Measurements from ENCODE around the gene MRPL32.

DNA sequence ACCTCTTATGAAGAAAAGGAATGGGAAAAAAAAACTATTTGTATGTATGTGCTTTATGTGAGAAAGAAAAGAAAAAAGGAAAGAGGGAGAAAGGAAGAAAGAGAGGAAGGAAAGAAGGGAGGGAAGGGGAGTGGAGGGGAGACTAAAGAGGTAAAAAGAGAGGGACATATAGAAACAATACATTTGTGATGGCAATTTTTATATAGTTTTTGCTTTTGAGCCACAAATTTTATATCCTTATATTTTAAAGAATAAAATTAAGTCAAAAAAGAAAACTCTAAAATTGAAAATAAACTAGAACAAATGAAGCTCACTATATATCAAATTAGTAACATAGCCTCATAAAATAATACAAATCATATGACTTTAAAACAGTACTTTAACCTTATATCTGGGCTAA is 31.3 kb upstream of the MRPL32 start:
- TF ChIP-seq TOX (CRISPR knock-in tag; IDR thresholded peaks at IDR 0.05; ENCODE audit: borderline replicate concordance), result no peak
- TF ChIP-seq GLIS3 (CRISPR knock-in tag; IDR thresholded peaks at IDR 0.05), result no peak
- TF ChIP-seq ARNTL (CRISPR knock-in tag; IDR thresholded peaks at IDR 0.05; ENCODE audit: borderline replicate concordance, low read depth), result no peak
- no peak for TF ChIP-seq PPARA (CRISPR knock-in tag; IDR thresholded peaks at IDR 0.05; ENCODE audit: borderline replicate concordance)
- TF ChIP-seq, protein P1, sequence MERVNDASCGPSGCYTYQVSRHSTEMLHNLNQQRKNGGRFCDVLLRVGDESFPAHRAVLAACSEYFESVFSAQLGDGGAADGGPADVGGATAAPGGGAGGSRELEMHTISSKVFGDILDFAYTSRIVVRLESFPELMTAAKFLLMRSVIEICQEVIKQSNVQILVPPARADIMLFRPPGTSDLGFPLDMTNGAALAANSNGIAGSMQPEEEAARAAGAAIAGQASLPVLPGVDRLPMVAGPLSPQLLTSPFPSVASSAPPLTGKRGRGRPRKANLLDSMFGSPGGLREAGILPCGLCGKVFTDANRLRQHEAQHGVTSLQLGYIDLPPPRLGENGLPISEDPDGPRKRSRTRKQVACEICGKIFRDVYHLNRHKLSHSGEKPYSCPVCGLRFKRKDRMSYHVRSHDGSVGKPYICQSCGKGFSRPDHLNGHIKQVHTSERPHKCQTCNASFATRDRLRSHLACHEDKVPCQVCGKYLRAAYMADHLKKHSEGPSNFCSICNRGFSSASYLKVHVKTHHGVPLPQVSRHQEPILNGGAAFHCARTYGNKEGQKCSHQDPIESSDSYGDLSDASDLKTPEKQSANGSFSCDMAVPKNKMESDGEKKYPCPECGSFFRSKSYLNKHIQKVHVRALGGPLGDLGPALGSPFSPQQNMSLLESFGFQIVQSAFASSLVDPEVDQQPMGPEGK (CRISPR knock-in tag; IDR thresholded peaks at IDR 0.05; ENCODE audit: borderline replicate concordance), result no peak
- no peak for TF ChIP-seq CSDC2 (CRISPR knock-in tag; IDR thresholded peaks at IDR 0.05)
- no peak for TF ChIP-seq BACH2 (CRISPR knock-in tag; IDR thresholded peaks at IDR 0.05; ENCODE audit: borderline replicate concordance)
- no peak for TF ChIP-seq CSRNP3 (CRISPR knock-in tag; IDR thresholded peaks at IDR 0.05)
- TF ChIP-seq RARB (CRISPR knock-in tag; IDR thresholded peaks at IDR 0.05), result no peak
- TF ChIP-seq ZFP3 (CRISPR knock-in tag; IDR thresholded peaks at IDR 0.05), result no peak
